SK-N-SH treated with all-trans-retinoic acid at 6 μM for 48 hours (cell line): ENCODE measurements around the gene GGN.

ENCODE experiments used
- ATAC-seq: fragments of 200-7000 bp; cut with Tn5 transposase; 3 replicates; pipeline ENCODE4 v1.9.1; 2020; ENCODE audit warnings: mild to moderate bottlenecking, moderate library complexity
- ARNTL ChIP-seq: fragments of 450-650 bp; formaldehyde crosslinking; IDR thresholded peaks from 2 replicates; pipeline ENCODE4 v1.5.0; 2020; ENCODE audit warnings: low read depth, mild to moderate bottlenecking, moderate library complexity, borderline replicate concordance
- BACH2 ChIP-seq: fragments of 250-450 bp; sonication (Bioruptor Pico); IDR thresholded peaks from 2 replicates; pipeline ENCODE4 v1.9.0; 2021; ENCODE audit warnings: mild to moderate bottlenecking, borderline replicate concordance
- CSDC2 ChIP-seq: fragments of 250-450 bp; sonication (Bioruptor Pico); IDR thresholded peaks from 2 replicates; pipeline ENCODE4 v1.5.0; 2020; ENCODE audit warnings: mild to moderate bottlenecking, moderate library complexity
- ESRRG ChIP-seq: fragments of 250-450 bp; sonication (Bioruptor Pico); IDR thresholded peaks from 2 replicates; pipeline ENCODE4 v1.6.1; 2021; ENCODE audit warnings: mild to moderate bottlenecking
- GLIS3 ChIP-seq: fragments of 250-450 bp; sonication (Bioruptor Pico); IDR thresholded peaks from 2 replicates; pipeline ENCODE4 v1.5.0; 2020; ENCODE audit warnings: mild to moderate bottlenecking, moderate library complexity
- ISL1 ChIP-seq: fragments of 250-450 bp; sonication (Bioruptor Pico); IDR thresholded peaks from 2 replicates; pipeline ENCODE4 v2.1.2; 2022; ENCODE audit warnings: mild to moderate bottlenecking, moderate library complexity
- OSR1 ChIP-seq: fragments of 250-450 bp; sonication (Bioruptor Pico); IDR thresholded peaks from 2 replicates; pipeline ENCODE4 v1.8.0; 2022; ENCODE audit warnings: moderate library complexity, mild to moderate bottlenecking, inconsistent platforms
- PPARA ChIP-seq: fragments of 250-450 bp; sonication (Bioruptor Pico); IDR thresholded peaks from 2 replicates; pipeline ENCODE4 v1.5.0; 2020; ENCODE audit warnings: mild to moderate bottlenecking, borderline replicate concordance
- RARB ChIP-seq: fragments of 250-450 bp; sonication (Bioruptor Pico); IDR thresholded peaks from 2 replicates; pipeline ENCODE4 v1.8.0; 2021; ENCODE audit warnings: mild to moderate bottlenecking, moderate library complexity
- SNAI2 ChIP-seq: fragments of 250-450 bp; sonication (Bioruptor Pico); IDR thresholded peaks from 2 replicates; pipeline ENCODE4 v1.5.0; 2020; ENCODE audit warnings: mild to moderate bottlenecking, moderate library complexity
- TCF4 ChIP-seq: fragments of 250-450 bp; sonication (Bioruptor Pico); IDR thresholded peaks from 2 replicates; pipeline ENCODE4 v1.8.0; 2021; ENCODE audit warnings: mild to moderate bottlenecking, moderate library complexity, borderline replicate concordance
- TOX ChIP-seq: fragments of 250-450 bp; sonication (Bioruptor Pico); IDR thresholded peaks from 2 replicates; pipeline ENCODE4 v1.8.0; 2021; ENCODE audit warnings: mild to moderate bottlenecking, moderate library complexity, borderline replicate concordance
- ZC3H10 ChIP-seq: fragments of 250-450 bp; sonication (Bioruptor Pico); IDR thresholded peaks from 2 replicates; pipeline ENCODE4 v1.5.1; 2021; ENCODE audit warnings: mild to moderate bottlenecking, moderate library complexity
- ZFP3 ChIP-seq: fragments of 250-450 bp; sonication (Bioruptor Pico); IDR thresholded peaks from 2 replicates; pipeline ENCODE4 v1.5.0; 2020; ENCODE audit warnings: mild to moderate bottlenecking, moderate library complexity
- ZFP30 ChIP-seq: fragments of 450-650 bp; formaldehyde crosslinking; IDR thresholded peaks from 2 replicates; pipeline ENCODE4 v1.5.0; 2022; ENCODE audit warnings: mild to moderate bottlenecking, moderate library complexity
- ZNF565 ChIP-seq: fragments of 450-650 bp; formaldehyde crosslinking; conservative IDR thresholded peaks from 2 replicates; pipeline ENCODE4 v1.5.0; 2020; ENCODE audit warnings: low read depth, mild to moderate bottlenecking, moderate library complexity
- ZNF70 ChIP-seq: fragments of 450-650 bp; formaldehyde crosslinking; IDR thresholded peaks from 2 replicates; pipeline ENCODE4 v1.5.0; 2020; ENCODE audit warnings: mild to moderate bottlenecking, moderate library complexity
- ZNF8 ChIP-seq: fragments of 450-650 bp; formaldehyde crosslinking; IDR thresholded peaks from 2 replicates; pipeline ENCODE4 v1.5.0; 2020; ENCODE audit warnings: mild to moderate bottlenecking, moderate library complexity
- TF ChIP-seq, protein P1 (sequence below): fragments of 250-450 bp; sonication (Bioruptor Pico); IDR thresholded peaks from 2 replicates; pipeline ENCODE4 v1.5.0; 2020; ENCODE audit warnings: mild to moderate bottlenecking, moderate library complexity
- TF ChIP-seq, protein P2 (sequence below): fragments of 250-450 bp; sonication (Bioruptor Pico); IDR thresholded peaks from 2 replicates; pipeline ENCODE4 v1.5.1; 2020; ENCODE audit warnings: low read depth, mild to moderate bottlenecking, moderate library complexity
- TF ChIP-seq, protein P3 (sequence below): fragments of 250-450 bp; sonication (Bioruptor Pico); IDR thresholded peaks from 2 replicates; pipeline ENCODE4 v1.8.0; 2021; ENCODE audit warnings: low read depth, mild to moderate bottlenecking, moderate library complexity, borderline replicate concordance
- TF ChIP-seq, protein P4 (sequence below): fragments of 250-450 bp; sonication (Bioruptor Pico); IDR thresholded peaks from 2 replicates; pipeline ENCODE4 v1.5.1; 2021; ENCODE audit warnings: mild to moderate bottlenecking, moderate library complexity
- TF ChIP-seq, protein P5 (sequence below): fragments of 250-450 bp; sonication (Bioruptor Pico); IDR thresholded peaks from 2 replicates; pipeline ENCODE4 v1.8.0; 2020; ENCODE audit warnings: mild to moderate bottlenecking, moderate library complexity, borderline replicate concordance

GGN gene

DNA sequence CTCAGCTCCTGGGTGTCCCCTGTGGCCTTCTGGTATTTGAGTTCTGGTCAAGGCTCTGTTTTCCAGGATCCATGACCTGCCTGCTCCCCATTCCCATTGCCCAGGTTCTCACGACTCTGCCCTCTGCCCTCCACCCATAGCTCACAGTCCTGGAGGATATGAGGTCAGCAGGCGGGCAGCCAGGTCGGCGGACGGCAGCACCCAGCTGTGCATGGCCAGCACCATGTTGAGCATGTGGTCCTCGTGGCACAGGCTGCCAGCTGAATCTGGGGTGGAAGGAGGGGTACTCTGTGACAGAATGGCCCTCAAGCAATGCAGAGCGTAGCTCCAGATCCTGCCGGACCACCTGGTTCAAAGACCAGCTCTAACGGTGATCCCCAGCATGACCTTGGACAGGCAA, 33.1 kb upstream of the GGN start:
- TF ChIP-seq ISL1 (CRISPR knock-in tag), result no peak
- TF ChIP-seq, protein P1, sequence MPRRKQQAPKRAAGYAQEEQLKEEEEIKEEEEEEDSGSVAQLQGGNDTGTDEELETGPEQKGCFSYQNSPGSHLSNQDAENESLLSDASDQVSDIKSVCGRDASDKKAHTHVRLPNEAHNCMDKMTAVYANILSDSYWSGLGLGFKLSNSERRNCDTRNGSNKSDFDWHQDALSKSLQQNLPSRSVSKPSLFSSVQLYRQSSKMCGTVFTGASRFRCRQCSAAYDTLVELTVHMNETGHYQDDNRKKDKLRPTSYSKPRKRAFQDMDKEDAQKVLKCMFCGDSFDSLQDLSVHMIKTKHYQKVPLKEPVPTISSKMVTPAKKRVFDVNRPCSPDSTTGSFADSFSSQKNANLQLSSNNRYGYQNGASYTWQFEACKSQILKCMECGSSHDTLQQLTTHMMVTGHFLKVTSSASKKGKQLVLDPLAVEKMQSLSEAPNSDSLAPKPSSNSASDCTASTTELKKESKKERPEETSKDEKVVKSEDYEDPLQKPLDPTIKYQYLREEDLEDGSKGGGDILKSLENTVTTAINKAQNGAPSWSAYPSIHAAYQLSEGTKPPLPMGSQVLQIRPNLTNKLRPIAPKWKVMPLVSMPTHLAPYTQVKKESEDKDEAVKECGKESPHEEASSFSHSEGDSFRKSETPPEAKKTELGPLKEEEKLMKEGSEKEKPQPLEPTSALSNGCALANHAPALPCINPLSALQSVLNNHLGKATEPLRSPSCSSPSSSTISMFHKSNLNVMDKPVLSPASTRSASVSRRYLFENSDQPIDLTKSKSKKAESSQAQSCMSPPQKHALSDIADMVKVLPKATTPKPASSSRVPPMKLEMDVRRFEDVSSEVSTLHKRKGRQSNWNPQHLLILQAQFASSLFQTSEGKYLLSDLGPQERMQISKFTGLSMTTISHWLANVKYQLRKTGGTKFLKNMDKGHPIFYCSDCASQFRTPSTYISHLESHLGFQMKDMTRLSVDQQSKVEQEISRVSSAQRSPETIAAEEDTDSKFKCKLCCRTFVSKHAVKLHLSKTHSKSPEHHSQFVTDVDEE (CRISPR knock-in tag), result no peak
- TF ChIP-seq ARNTL (CRISPR knock-in tag), result no peak
- TF ChIP-seq ZC3H10, result no peak
- TF ChIP-seq ZFP3, result no peak
- no peak for TF ChIP-seq ZNF70
- no peak for TF ChIP-seq RARB (CRISPR knock-in tag)
- TF ChIP-seq SNAI2, result no peak
- TF ChIP-seq, protein P2, sequence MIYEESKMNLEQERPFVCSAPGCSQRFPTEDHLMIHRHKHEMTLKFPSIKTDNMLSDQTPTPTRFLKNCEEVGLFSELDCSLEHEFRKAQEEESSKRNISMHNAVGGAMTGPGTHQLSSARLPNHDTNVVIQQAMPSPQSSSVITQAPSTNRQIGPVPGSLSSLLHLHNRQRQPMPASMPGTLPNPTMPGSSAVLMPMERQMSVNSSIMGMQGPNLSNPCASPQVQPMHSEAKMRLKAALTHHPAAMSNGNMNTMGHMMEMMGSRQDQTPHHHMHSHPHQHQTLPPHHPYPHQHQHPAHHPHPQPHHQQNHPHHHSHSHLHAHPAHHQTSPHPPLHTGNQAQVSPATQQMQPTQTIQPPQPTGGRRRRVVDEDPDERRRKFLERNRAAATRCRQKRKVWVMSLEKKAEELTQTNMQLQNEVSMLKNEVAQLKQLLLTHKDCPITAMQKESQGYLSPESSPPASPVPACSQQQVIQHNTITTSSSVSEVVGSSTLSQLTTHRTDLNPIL (CRISPR knock-in tag), result no peak
- TF ChIP-seq ZNF565 (CRISPR knock-in tag), result no peak
- no peak for TF ChIP-seq TCF4 (CRISPR knock-in tag)
- TF ChIP-seq ZFP30 (CRISPR knock-in tag), result no peak
- TF ChIP-seq OSR1 (CRISPR knock-in tag), result no peak
- no peak for TF ChIP-seq BACH2
- no peak for TF ChIP-seq TOX (CRISPR knock-in tag)
- TF ChIP-seq GLIS3 (CRISPR knock-in tag), result no peak
- no peak for ATAC-seq

DNA sequence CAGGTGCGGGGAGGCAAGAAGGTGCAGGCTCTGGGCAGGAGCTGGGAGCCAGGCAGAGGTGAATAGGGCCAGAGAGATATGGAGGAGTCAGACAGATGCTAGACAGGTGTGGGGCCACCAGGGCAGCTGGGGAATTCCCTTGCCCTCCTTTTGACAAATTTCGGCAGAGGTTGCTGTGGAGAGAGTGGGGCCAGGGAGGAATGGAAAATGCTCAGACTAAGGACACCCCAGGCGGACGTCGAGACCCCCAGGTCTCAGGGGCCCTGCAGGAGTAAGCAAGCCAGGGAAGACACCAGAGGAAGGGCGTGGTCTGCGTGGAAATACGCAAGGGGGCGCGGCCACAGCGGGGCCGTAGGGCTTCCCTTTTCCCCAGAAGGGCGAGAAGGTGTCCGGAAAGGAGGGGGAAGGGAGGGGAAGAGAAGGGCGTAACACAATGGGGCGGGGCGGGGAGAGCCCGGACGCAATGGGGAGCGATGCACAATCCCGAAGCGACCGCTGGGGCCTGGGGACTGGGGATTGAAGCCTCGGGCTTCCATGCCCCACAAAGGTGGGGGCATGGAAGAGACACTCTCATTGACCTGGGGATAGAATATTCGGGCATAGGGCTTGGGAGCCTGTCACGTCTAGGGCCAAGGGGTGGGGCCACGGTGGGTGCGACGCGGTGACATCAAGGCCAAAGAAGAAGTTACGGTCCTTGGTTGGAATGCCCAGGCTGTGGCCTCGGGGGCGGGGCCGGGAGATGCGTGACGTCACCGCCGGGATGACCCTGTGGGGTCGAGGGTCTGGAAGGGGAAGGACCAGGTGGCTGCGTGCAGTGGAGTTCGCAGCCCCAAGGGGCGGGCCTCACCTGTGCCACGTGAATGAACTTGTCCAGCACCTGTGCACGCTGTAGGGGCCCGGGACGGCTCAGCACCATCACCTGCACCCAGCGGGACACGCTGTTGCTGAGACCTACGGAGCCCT, 30.0 kb upstream of the GGN start:
- no peak; the same call in 2 of the 3 replicates for ATAC-seq
- TF ChIP-seq, protein P3, sequence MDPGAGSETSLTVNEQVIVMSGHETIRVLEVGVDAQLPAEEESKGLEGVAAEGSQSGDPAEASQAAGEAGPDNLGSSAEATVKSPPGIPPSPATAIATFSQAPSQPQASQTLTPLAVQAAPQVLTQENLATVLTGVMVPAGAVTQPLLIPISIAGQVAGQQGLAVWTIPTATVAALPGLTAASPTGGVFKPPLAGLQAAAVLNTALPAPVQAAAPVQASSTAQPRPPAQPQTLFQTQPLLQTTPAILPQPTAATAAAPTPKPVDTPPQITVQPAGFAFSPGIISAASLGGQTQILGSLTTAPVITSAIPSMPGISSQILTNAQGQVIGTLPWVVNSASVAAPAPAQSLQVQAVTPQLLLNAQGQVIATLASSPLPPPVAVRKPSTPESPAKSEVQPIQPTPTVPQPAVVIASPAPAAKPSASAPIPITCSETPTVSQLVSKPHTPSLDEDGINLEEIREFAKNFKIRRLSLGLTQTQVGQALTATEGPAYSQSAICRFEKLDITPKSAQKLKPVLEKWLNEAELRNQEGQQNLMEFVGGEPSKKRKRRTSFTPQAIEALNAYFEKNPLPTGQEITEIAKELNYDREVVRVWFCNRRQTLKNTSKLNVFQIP, result no peak
- TF ChIP-seq CSDC2 (CRISPR knock-in tag) (no peak), TOX (CRISPR knock-in tag) (no peak), GLIS3 (CRISPR knock-in tag) (no peak), ZC3H10 (no peak), BACH2 (no peak), ZNF565 (CRISPR knock-in tag) (no peak), ESRRG (no peak), ARNTL (CRISPR knock-in tag) (no peak), PPARA (CRISPR knock-in tag) (no peak), RARB (CRISPR knock-in tag) (no peak), ZNF8 (CRISPR knock-in tag) (no peak), SNAI2 (no peak), ZFP3 (no peak), ZNF70 (no peak), ISL1 (CRISPR knock-in tag) (no peak), OSR1 (CRISPR knock-in tag) (no peak)
- TF ChIP-seq, protein P4, sequence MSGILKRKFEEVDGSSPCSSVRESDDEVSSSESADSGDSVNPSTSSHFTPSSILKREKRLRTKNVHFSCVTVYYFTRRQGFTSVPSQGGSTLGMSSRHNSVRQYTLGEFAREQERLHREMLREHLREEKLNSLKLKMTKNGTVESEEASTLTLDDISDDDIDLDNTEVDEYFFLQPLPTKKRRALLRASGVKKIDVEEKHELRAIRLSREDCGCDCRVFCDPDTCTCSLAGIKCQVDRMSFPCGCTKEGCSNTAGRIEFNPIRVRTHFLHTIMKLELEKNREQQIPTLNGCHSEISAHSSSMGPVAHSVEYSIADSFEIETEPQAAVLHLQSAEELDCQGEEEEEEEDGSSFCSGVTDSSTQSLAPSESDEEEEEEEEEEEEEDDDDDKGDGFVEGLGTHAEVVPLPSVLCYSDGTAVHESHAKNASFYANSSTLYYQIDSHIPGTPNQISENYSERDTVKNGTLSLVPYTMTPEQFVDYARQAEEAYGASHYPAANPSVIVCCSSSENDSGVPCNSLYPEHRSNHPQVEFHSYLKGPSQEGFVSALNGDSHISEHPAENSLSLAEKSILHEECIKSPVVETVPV, result no peak
- TF ChIP-seq, protein P2 (CRISPR knock-in tag), result no peak
- TF ChIP-seq, protein P5, sequence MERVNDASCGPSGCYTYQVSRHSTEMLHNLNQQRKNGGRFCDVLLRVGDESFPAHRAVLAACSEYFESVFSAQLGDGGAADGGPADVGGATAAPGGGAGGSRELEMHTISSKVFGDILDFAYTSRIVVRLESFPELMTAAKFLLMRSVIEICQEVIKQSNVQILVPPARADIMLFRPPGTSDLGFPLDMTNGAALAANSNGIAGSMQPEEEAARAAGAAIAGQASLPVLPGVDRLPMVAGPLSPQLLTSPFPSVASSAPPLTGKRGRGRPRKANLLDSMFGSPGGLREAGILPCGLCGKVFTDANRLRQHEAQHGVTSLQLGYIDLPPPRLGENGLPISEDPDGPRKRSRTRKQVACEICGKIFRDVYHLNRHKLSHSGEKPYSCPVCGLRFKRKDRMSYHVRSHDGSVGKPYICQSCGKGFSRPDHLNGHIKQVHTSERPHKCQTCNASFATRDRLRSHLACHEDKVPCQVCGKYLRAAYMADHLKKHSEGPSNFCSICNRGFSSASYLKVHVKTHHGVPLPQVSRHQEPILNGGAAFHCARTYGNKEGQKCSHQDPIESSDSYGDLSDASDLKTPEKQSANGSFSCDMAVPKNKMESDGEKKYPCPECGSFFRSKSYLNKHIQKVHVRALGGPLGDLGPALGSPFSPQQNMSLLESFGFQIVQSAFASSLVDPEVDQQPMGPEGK (CRISPR knock-in tag), result no peak
- TF ChIP-seq, all 23 proteins: peak for 0
